ENCODE results near the gene RAI1.

Gene RAI1

GRCh38 chr17:17758941-17759563 is 77.8 kb downstream of the RAI1 start:
- Histone ChIP-seq H3K4me1 (ENCODE audit: insufficient read depth, low read length) (peaks cover 6% of the 10 kb centered on the region), H3K27me3 (ENCODE audit: insufficient read depth, low read length) (no peaks in the 10 kb centered on the region), H3K9me3 (ENCODE audit: low read length) (no peaks in the 10 kb centered on the region), H3K36me3 (ENCODE audit: insufficient read depth, low read length) (no peaks in the 10 kb centered on the region), H3K4me3 (ENCODE audit: low read length) (no peak overlapping the region), H2AFZ (ENCODE audit: low read depth, low read length) (no peak overlapping the region)

- Histone ChIP-seq H3K27me3 (ENCODE audit: insufficient read depth, low read length) (no peaks in the 10 kb centered on the region), H3K9me3 (ENCODE audit: low read length) (no peaks in the 10 kb centered on the region), H3K4me3 (ENCODE audit: low read length) (no peak overlapping the region), H3K36me3 (ENCODE audit: insufficient read depth, low read length) (peaks cover 7% of the 10 kb centered on the region), H2AFZ (ENCODE audit: low read depth, low read length) (no peak overlapping the region), H3K4me1 (ENCODE audit: insufficient read depth, low read length) (peaks cover 6% of the 10 kb centered on the region)
These were observed 79.1 kb downstream of the RAI1 start for GRCh38 chr17:17760350-17760749.

GRCh38 chr17:17760872-17761550 is 79.8 kb downstream of the RAI1 start:
- H3K9me3 ChIP-seq (ENCODE audit: low read length): no peaks in the 10 kb centered on the region

GRCh38 chr17:17761894-17762743 is 80.9 kb downstream of the RAI1 start:
- Histone ChIP-seq H3K4me3 (ENCODE audit: low read length) (no peak overlapping the region), H2AFZ (ENCODE audit: low read depth, low read length) (no peak overlapping the region), H3K9me3 (ENCODE audit: low read length) (no peaks in the 10 kb centered on the region)

More at GRCh38 chr17:17760872-17761550, 79.8 kb downstream of the RAI1 start:
- Histone ChIP-seq H3K36me3 (ENCODE audit: insufficient read depth, low read length) (peaks cover 9% of the 10 kb centered on the region), H3K27me3 (ENCODE audit: insufficient read depth, low read length) (no peaks in the 10 kb centered on the region), H3K4me3 (ENCODE audit: low read length) (no peak overlapping the region), H2AFZ (ENCODE audit: low read depth, low read length) (no peak overlapping the region), H3K4me1 (ENCODE audit: insufficient read depth, low read length) (peaks cover 12% of the 10 kb centered on the region)

GRCh38 chr17:17762744-17763105 is 81.5 kb downstream of the RAI1 start:
- peaks cover 9% of the 10 kb centered on the region for H3K36me3 ChIP-seq (ENCODE audit: insufficient read depth, low read length)
- no peaks in the 10 kb centered on the region for H3K9me3 ChIP-seq (ENCODE audit: low read length)
- H3K4me3 ChIP-seq (ENCODE audit: low read length): no peak overlapping the region
- peaks cover 26% of the 10 kb centered on the region for H3K4me1 ChIP-seq (ENCODE audit: insufficient read depth, low read length)
- H2AFZ ChIP-seq (ENCODE audit: low read depth, low read length): no peak overlapping the region
- H3K27me3 ChIP-seq (ENCODE audit: insufficient read depth, low read length): no peaks in the 10 kb centered on the region

More at GRCh38 chr17:17761894-17762743, 80.9 kb downstream of the RAI1 start:
- Histone ChIP-seq H3K27me3 (ENCODE audit: insufficient read depth, low read length) (no peaks in the 10 kb centered on the region), H3K36me3 (ENCODE audit: insufficient read depth, low read length) (peaks cover 9% of the 10 kb centered on the region), H3K4me1 (ENCODE audit: insufficient read depth, low read length) (peaks cover 22% of the 10 kb centered on the region)

- H3K9me3 ChIP-seq (ENCODE audit: low read length): no peaks in the 10 kb centered on the region
- H3K27me3 ChIP-seq (ENCODE audit: insufficient read depth, low read length): no peaks in the 10 kb centered on the region
- H3K4me3 ChIP-seq (ENCODE audit: low read length): no peak overlapping the region
- peaks cover 28% of the 10 kb centered on the region for H3K4me1 ChIP-seq (ENCODE audit: insufficient read depth, low read length)
- peaks cover 9% of the 10 kb centered on the region for H3K36me3 ChIP-seq (ENCODE audit: insufficient read depth, low read length)
- H2AFZ ChIP-seq (ENCODE audit: low read depth, low read length): no peak overlapping the region
These were observed 81.9 kb downstream of the RAI1 start for GRCh38 chr17:17763136-17763535.

GRCh38 chr17:17763734-17764133 is 82.5 kb downstream of the RAI1 start:
- no peaks in the 10 kb centered on the region for H3K9me3 ChIP-seq (ENCODE audit: low read length)
- peaks cover 9% of the 10 kb centered on the region for H3K36me3 ChIP-seq (ENCODE audit: insufficient read depth, low read length)
- no peak overlapping the region for H2AFZ ChIP-seq (ENCODE audit: low read depth, low read length)
- H3K27me3 ChIP-seq (ENCODE audit: insufficient read depth, low read length): no peaks in the 10 kb centered on the region
- H3K4me1 ChIP-seq (ENCODE audit: insufficient read depth, low read length): peaks cover 34% of the 10 kb centered on the region
- H3K4me3 ChIP-seq (ENCODE audit: low read length): no peak overlapping the region

- H2AFZ ChIP-seq (ENCODE audit: low read depth, low read length): no peak overlapping the region
- H3K4me1 ChIP-seq (ENCODE audit: insufficient read depth, low read length): peaks cover 52% of the 10 kb centered on the region
These were observed 84.3 kb downstream of the RAI1 start for GRCh38 chr17:17765359-17766076.

GRCh38 chr17:17766077-17766743 is 85.0 kb downstream of the RAI1 start:
- Histone ChIP-seq H3K36me3 (ENCODE audit: insufficient read depth, low read length) (peaks cover 9% of the 10 kb centered on the region), H3K9me3 (ENCODE audit: low read length) (no peaks in the 10 kb centered on the region), H3K4me3 (ENCODE audit: low read length) (no peak overlapping the region), H3K27me3 (ENCODE audit: insufficient read depth, low read length) (no peaks in the 10 kb centered on the region), H3K4me1 (ENCODE audit: insufficient read depth, low read length) (peaks cover 56% of the 10 kb centered on the region), H2AFZ (ENCODE audit: low read depth, low read length) (no peak overlapping the region)

More at GRCh38 chr17:17765359-17766076, 84.3 kb downstream of the RAI1 start:
- Histone ChIP-seq H3K27me3 (ENCODE audit: insufficient read depth, low read length) (no peaks in the 10 kb centered on the region), H3K9me3 (ENCODE audit: low read length) (no peaks in the 10 kb centered on the region), H3K4me3 (ENCODE audit: low read length) (no peak overlapping the region), H3K36me3 (ENCODE audit: insufficient read depth, low read length) (peaks cover 9% of the 10 kb centered on the region)

GRCh38 chr17:17766744-17767120 is 85.5 kb downstream of the RAI1 start:
- no peak overlapping the region for H2AFZ ChIP-seq (ENCODE audit: low read depth, low read length)
- H3K27me3 ChIP-seq (ENCODE audit: insufficient read depth, low read length): no peaks in the 10 kb centered on the region
- peaks cover 9% of the 10 kb centered on the region for H3K36me3 ChIP-seq (ENCODE audit: insufficient read depth, low read length)
- no peak overlapping the region for H3K4me3 ChIP-seq (ENCODE audit: low read length)
- no peaks in the 10 kb centered on the region for H3K9me3 ChIP-seq (ENCODE audit: low read length)
- H3K4me1 ChIP-seq (ENCODE audit: insufficient read depth, low read length): peaks cover 56% of the 10 kb centered on the region

- H3K27me3 ChIP-seq (ENCODE audit: insufficient read depth, low read length): no peaks in the 10 kb centered on the region
- H3K4me1 ChIP-seq (ENCODE audit: insufficient read depth, low read length): peaks cover 56% of the 10 kb centered on the region
- H3K36me3 ChIP-seq (ENCODE audit: insufficient read depth, low read length): peaks cover 9% of the 10 kb centered on the region
- H3K9me3 ChIP-seq (ENCODE audit: low read length): no peaks in the 10 kb centered on the region
- no peak overlapping the region for H2AFZ ChIP-seq (ENCODE audit: low read depth, low read length)
- no peak overlapping the region for H3K4me3 ChIP-seq (ENCODE audit: low read length)
These were observed 86.1 kb downstream of the RAI1 start for GRCh38 chr17:17767154-17767869.

- Histone ChIP-seq H3K36me3 (ENCODE audit: insufficient read depth, low read length) (peaks cover 9% of the 10 kb centered on the region), H3K4me1 (ENCODE audit: insufficient read depth, low read length) (peaks cover 56% of the 10 kb centered on the region), H3K4me3 (ENCODE audit: low read length) (no peak overlapping the region), H2AFZ (ENCODE audit: low read depth, low read length) (no peak overlapping the region), H3K27me3 (ENCODE audit: insufficient read depth, low read length) (no peaks in the 10 kb centered on the region), H3K9me3 (ENCODE audit: low read length) (no peaks in the 10 kb centered on the region)
These were observed 86.7 kb downstream of the RAI1 start for GRCh38 chr17:17767887-17768418.

Data from neuron (in vitro differentiated cells).